HG03432 (cell line): Measurements from ENCODE around the gene IL24.
"Not testable (repeated sequence)": the region's sequence is repeated elsewhere in the genome, so short reads cannot be mapped to it uniquely, and the experiment has no call there.

ENCODE experiments used
- ATAC-seq: cut with Tn5 transposase; IDR thresholded peaks from one replicate; pipeline ENCODE4 v1.9.1; 2021; ENCODE audit warnings: mild to moderate bottlenecking, moderate library complexity; ENCODE audit not compliant: unreplicated experiment

The IL24 gene, protein sequence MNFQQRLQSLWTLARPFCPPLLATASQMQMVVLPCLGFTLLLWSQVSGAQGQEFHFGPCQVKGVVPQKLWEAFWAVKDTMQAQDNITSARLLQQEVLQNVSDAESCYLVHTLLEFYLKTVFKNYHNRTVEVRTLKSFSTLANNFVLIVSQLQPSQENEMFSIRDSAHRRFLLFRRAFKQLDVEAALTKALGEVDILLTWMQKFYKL

DNA sequence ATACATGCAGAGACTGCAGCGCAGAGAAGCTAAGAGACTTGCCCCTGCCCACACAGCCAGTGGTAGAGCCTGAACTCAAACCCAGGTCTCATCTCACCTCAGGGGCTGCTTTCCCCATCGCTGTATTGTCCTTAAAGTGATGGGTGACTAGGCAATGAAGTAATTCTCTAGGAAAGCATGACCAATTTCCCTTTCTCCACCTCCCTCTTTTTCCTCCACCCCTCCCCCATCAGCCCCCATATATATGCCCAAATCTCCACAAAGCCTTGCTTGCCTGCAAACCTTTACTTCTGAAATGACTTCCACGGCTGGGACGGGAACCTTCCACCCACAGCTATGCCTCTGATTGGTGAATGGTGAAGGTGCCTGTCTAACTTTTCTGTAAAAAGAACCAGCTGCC is at the start of gene IL24:
TSS of gene IL24 (plus strand) at position 269 of the 400 bp plus-strand sequence. CDS start 390 bp downstream, outside the sequence.
- ATAC-seq, result no peak

DNA sequence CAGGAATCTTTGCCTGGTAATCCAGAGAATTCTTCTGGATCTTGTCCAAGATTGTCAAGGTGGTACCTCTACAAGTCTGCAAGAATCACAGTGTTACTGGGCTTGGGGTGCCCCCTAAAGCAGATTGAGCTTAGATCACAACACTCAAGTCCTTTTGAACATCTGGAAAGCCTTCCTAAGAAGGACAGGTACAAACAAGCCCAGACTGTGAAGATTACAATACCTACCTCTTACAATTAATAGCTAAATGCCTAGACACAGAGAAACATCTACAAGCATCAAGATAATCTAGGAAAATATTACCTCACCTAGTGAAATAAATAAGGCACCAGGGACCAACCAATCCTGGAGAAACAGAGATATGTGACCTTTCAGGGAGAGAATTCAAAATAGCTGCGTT is 49.3 kb upstream of the IL24 start:
- no peak for ATAC-seq

DNA sequence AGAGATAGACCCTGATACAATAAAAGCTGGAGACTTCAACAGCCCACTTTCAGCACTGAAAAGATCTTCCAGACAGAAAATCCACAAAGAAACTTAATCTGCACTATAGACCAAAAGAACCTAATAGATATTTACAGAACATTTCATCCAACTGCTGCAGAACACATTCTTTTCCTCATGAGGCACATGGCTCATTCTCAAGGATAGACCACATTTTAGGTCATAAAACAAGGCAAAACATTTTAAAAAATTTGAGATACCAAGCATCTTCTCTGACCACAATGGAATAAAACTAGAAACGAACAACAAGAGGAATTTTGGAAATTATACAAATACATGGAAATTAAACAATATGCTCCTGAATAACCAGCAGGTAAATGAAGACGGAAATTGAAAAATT is 46.8 kb upstream of the IL24 start:
- no peak for ATAC-seq

DNA sequence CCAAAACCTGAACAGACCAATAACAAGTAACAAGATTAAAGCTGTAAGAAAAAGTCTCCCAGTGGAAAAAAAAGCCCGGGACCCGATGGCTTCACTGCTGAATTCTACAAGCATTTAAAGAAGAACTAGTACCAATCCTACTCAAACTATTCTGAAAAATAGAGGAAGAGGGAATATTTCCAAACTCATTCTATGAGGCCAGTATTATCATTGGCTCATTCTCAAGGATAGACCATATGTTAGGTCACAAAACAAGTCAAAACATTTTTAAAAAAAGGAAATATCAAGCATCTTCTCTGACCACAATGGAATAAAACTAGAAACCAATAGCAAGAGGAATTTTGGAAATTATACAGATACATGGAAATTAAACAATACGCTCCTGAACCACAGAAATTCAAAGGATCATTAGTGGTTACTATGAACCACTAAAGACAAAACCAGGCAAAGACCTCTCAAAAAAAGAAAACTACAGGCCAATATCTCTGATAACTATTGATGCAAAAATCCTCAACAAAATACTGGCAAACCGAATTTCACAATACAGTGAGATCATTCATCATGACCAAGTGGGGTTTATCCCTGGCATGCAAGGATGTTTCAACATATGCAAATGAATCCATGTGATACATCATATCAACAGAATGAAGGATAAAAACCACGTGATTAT is 45.8 kb upstream of the IL24 start:
- ATAC-seq, result no peak

DNA sequence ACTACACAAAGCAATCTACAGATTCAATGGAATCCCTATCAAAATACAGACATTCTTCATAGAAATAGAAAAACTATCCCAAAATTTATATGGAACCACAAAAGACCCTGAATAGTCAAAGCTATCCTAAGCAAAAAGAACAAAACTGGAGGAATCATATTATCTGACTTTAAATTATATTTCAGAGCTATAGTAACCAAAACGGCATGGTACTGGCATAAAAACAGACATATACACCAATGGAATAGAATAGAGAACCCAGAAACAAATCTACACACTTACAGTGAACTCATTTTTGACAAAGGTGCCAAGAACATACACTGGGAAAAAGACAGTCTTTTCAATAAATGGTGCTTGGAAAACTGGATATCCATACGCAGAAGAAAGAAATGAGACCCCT is 44.6 kb upstream of the IL24 start:
- ATAC-seq, result not testable (repeated sequence)

DNA sequence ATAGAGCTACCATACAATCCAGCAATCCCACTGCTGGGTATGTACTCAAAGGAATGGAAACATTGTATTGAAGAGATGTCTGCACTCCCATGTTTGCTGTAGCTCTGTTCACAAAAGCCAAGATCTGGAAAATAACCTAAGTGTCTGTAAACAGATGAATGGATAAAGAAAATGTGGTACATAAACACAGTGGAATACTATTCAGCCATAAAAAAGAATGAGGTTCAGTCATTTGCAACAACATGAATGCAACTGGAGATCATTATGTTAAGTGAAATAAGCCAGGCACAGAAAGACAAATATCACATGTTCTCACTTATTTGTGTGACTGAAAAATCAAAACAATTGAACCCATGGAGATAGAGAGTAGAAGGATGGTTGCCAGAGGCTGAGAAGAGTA is 43.5 kb upstream of the IL24 start:
- ATAC-seq, result not testable (repeated sequence)

DNA sequence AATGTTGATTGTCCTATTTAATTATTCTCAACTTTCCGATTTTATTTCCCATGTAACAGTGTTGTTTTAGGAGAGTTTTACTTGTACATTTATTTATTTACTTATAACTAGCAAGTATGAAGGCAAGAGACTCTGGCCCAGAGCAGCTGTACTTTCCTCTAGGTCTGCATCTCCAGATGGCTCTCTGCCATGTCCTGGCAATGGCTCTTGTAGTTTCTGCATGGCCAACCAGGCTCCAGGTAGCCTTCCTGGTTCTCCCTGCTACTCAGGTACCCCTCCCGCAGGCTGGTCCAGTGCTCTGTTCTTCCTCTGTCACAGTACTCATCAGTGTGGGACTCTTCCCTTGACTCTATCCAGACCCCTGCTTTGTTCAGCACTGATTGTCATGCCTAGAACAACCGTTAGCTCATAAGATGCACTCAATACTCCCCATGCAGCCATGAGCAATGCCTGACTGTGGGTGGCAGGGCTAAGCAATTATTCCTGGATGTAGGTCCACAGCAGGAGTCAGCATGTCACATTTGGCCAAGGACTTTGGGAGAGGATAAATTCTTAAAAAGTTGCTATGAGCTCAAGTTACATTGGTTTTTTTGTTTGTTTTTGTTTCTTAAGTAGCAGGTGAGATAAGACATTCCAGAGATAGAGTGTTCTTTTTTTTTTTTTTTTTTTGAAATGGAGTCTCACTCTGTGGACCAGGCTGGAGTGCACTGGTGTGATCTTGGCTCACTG is 42.7 kb upstream of the IL24 start:
- no peak for ATAC-seq

DNA sequence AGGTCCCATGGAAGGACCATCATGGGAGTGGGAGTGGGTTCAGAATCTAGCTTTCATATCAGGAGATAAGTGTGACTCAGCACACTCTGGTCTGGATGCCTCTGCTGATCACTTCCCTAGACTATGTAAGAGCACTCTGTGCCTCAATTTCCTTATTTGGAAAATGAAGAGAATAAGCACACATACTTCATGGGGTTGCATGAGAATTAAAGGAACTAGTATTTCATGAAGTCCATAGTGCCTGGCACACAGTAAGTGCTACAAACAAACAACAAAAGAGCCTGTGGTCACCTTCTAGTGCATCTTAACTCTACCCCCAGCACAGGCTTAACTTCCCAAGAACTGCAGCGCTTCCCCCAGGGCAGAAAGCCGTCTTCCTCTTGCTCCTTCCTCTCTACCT is 41.4 kb upstream of the IL24 start:
- no peak for ATAC-seq

DNA sequence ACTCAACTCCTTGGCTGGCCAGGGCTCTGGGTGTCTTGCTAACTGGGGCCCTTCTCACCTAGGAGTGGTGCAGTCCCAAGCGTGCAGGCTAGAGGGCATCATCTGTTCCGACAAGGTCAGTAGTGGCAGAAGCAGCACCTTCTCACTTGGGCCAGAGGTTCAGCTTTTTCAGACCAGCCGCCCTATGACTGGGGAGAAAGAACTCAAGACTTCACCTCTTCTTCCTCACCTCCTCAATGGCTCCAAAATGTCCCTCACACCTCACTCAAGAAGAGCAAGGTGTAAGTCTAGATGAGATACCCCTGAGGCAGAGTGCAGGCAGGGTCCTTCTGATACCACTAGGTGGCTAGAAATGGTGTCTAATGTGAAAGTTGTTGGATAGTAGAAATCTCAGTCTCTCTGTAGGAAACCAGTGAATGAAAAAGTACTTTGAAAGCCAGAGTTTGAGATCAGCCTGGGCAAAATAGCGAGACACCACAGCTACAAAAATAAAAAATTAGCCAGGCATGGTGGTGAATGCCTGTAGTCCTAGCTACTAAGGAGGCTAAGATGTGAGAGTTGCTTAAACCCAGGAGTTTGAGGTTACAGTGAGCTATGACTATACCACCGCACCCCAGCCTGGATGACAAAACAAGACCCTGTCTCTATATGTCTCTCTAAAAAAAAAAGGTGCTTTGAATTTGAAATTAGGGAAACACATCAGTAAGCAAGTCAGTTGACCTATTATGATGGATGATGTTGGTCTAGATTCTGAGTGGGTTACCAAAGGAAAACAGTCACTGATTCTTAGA is 40.4 kb upstream of the IL24 start:
- no peak for ATAC-seq

DNA sequence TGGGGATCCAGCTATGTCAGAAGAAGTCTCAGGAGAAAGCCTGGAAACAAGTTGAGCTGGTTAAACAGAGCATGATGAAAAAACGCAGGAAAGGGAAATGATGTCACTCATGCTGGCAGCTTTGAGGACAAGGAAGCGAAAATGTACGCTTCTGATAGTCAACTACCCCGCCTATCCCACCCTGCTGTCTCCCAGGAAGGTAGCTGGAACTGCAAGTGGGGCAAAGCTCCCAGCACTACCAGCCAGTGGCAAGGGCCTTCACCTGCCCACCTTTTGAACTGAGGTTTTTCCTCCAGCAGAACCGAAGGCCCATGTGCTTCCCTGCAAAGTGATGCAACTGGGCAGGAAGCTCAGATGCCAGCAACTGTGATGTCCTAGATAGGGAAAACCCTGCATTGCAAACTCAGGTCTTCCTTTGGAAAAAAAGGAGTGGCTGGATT is 38.1 kb upstream of the IL24 start:
- no peak for ATAC-seq

DNA sequence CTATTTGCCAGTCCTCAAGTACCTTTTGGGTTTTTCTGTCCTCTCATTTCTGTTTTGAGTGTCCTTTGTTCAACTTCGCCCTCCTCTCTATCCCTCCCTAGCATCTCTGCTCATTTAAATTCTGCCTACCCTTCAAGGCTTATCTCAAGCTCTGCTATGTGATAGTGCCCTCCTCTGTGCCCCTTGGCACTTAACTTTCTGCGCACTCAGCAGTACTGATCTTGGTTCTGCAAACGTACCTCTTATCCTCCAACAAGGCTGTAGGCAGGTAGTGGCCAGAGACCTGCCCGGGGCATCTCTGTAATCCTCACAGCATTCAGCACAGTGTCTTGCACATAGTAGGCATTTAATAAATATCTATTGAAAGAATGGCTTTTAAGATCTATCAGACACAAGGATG is 37.1 kb upstream of the IL24 start:
- ATAC-seq, result no peak

DNA sequence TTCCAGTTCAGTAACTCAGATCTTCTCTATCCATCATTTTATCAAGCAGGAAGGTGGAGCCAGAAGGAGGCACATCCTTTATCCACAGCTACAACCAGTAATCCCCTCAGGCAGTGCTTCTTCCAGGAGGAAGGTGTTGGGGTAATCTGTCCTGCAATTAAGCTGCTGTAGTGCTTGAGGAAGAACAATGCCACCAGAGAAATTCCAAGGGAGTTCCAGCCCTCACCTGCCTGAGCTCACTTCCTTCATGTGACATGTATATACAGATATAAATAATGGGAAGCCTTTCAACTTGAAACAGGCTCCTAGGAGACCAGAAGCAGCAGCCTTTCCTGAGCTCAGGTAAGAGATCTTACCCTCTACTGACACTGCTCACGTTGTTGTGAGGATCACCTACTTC is 34.0 kb upstream of the IL24 start:
- ATAC-seq, result no peak

DNA sequence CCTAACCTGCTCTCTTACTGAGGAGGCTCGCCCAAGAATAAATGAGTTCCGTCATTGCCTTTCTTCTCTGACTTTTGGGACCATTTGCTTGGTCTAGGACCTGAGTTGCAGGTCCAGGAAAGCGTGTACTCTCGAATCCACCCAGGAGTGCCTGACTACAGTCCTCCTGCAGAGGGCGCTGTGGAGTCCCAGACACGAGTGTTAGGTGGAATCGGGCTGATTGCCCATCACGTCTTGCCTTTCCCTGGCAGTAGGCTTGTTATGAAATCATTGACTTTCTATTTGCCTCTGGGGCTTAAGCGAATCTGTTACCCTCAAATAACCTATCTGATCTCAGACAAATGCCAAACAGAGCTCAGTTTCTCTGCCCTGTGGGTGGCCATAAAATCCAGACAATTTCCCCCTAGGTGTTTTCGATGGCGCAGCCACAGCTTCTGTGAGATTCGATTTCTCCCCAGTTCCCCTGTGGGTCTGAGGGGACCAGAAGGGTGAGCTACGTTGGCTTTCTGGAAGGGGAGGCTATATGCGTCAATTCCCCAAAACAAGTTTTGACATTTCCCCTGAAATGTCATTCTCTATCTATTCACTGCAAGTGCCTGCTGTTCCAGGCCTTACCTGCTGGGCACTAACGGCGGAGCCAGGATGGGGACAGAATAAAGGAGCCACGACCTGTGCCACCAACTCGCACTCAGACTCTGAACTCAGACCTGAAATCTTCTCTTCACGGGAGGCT is 32.1 kb upstream of the IL24 start, which contains the start of gene IL20:
TSS of gene IL20 (plus strand) at position 685 of the 733 bp plus-strand sequence. CDS start 230 bp downstream, outside the sequence.
- no peak for ATAC-seq

DNA sequence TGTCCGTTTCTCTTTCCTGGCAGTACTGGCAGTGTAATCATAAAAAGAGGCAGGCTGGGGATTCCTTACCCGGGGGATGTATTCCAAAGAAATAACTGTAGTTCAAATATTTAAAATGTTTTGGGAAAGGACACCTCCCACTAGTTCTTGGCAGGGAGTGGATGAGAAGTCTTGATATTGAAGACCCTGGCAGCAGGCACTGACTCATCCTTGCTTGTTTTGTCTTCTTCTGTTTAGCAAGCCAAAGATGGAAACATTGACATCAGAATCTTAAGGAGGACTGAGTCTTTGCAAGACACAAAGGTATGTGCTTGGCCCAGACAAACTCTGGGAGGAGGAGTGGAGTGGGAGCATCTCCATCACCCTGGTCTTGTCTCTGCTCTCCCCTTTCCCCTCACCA is 31.2 kb upstream of the IL24 start:
- ATAC-seq, result no peak

DNA sequence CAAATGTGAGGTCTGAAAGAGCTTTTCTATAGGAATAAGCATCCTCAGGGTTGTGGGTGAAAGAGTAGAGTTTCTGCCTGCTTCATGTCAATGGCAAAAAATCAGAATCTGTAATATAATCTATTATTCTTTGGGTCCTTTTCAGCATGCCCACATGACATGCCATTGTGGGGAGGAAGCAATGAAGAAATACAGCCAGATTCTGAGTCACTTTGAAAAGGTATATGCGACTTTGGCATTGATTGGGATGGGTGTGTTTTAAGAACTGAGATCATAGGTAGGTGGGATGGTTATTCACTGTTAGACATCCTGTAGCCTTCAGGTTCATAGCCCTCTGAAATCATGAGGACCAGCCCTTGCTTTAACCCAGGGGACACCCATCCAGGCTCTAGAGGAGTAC is 30.0 kb upstream of the IL24 start:
- ATAC-seq, result no peak

DNA sequence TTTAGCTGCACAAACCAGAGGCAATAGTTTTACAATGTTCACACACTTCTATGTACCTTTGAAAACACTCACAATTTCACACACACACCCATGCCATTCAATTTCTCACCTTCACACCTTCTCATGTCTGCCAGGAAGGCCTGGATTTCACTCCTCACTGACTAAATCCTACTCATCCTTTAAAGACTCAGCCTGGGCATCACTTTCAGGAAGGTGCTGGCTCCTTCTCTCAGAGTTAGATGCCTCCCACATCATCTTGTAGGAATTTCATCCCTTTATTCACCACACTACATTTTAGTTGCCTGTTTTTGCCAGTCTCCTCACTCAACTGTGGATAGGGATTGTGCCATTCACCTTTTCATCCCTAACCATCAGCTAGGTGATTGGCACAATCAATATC is 29.5 kb upstream of the IL24 start:
- ATAC-seq, result no peak

DNA sequence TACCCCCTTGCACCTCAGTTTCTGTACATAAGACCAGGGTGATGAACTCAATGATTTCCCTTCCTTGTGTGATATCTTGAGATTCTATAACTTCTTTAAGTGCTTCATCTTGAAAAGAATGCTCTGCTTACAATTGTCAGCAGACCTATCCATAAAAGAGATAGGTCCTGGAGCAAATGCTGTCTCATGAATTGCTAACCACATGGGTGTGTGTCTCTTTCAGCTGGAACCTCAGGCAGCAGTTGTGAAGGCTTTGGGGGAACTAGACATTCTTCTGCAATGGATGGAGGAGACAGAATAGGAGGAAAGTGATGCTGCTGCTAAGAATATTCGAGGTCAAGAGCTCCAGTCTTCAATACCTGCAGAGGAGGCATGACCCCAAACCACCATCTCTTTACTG is 29.0 kb upstream of the IL24 start:
- ATAC-seq, result no peak

DNA sequence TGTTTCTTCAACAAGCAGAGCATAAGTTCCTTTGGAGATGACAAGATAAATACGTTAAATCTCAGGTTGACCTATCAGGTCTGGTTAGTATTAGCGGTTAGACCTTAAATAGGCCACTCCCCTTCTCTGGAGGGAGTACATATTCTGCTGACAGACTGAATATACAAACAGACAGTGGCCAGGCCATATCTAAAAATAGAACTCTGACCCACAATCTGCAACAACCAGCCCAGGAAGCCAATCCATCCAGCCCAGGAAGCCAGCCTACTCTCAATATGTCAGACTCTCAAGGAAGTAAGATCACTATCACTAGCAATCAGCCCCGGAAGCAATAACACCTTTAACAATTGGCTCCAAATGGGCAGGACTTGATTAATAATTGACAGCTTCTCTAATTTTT is 25.1 kb upstream of the IL24 start:
- ATAC-seq, result no peak

DNA sequence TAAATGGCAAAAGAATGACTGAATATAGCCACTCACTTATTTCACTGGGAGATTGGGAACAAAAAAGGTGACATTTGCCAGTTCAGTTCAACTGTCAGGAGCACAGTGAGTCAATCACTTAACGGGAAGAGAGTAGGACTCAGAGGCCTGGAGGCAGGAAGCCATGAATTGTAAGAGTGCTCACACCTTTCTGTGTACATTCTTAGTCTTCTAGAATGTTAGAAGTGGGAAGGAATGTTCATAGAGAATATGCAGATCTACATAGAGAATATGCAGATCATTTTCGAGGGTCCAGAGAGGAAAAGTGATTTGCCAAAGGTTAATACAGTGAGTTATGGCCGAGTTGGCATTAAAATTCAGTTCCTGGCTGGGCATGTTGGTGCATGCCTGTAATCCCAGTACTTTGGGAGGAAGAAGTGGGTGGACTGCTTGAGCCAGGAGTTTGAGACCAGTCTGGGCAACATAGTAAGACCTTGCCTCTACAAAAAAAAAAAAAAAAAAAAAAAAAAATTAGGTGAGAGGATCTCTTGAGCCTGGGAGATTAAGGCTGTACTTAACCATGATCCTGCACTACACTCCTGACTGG is 23.5 kb upstream of the IL24 start:
- no peak for ATAC-seq

DNA sequence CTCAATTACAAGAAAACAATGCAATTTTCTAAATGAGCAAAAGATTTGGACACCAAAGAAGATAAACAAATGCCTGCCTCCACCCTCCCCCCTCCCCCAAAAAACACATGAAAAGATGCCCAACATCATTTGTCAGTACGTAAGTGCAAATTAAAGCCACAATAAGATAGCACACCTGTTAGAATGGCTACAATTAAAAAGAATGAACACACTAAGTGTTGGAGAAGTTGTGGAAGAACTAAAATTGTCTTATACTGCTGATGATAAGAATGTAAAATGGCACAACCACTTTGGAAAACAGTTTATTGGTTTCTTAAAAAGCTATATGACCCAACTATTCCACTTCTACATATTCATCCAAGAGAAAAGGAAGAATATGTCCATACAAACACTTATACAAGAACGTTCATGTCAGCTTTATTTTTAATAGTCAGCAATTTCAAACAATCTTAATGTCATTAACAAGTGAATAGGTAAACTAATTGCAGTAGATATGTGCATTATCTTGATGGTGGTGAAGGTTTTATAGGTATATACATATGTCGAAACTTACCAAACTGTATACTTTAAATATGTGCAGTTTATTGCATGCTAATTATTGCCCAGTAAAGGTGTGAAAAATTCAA is 21.4 kb upstream of the IL24 start:
- ATAC-seq, result no peak
